PFSK-1 (cell line): ENCODE measurements around the gene MKI67.

Experiments used
- FOXP2 ChIP-seq: optimal IDR thresholded peaks from 2 replicates; pipeline ENCODE3; 2011; ENCODE audit warnings: borderline replicate concordance, control low read depth, inconsistent platforms; ENCODE audit not compliant: insufficient read depth; ENCODE audit errors: extremely low read length, extremely low read depth
- POLR2AphosphoS5 ChIP-seq: IDR thresholded peaks from 2 replicates; pipeline ENCODE4 v1.6.1; 2012; ENCODE audit warnings: low read depth, mild to moderate bottlenecking, control low read depth, low read length, moderate library complexity
- SIN3A ChIP-seq: IDR thresholded peaks from 2 replicates; pipeline ENCODE4 v1.6.1; 2012; ENCODE audit warnings: mild to moderate bottlenecking, low read length, moderate library complexity, borderline replicate concordance; ENCODE audit not compliant: insufficient read depth
- TAF1 ChIP-seq: IDR thresholded peaks from 2 replicates; pipeline ENCODE4 v1.6.1; 2012; ENCODE audit warnings: low read length, control low read depth, borderline replicate concordance; ENCODE audit not compliant: insufficient read depth
- TF ChIP-seq, protein P1 (sequence below), 2 experiments: IDR thresholded peaks; 2 replicates each; pipeline versions ENCODE4 v1.6.1 to v1.8.0; 2011 to 2012; ENCODE audit warnings: low read depth in 2 of 2, low read length in 2 of 2, control low read depth in 1 of 2, inconsistent platforms in 1 of 2, mild to moderate bottlenecking in 1 of 2, moderate library complexity in 1 of 2; ENCODE audit not compliant: insufficient read depth in 1 of 2

MKI67 gene

GRCh38 chr10:128087146-128087883 lies 38.9 kb downstream of the MKI67 start:
- TF ChIP-seq, protein P1, sequence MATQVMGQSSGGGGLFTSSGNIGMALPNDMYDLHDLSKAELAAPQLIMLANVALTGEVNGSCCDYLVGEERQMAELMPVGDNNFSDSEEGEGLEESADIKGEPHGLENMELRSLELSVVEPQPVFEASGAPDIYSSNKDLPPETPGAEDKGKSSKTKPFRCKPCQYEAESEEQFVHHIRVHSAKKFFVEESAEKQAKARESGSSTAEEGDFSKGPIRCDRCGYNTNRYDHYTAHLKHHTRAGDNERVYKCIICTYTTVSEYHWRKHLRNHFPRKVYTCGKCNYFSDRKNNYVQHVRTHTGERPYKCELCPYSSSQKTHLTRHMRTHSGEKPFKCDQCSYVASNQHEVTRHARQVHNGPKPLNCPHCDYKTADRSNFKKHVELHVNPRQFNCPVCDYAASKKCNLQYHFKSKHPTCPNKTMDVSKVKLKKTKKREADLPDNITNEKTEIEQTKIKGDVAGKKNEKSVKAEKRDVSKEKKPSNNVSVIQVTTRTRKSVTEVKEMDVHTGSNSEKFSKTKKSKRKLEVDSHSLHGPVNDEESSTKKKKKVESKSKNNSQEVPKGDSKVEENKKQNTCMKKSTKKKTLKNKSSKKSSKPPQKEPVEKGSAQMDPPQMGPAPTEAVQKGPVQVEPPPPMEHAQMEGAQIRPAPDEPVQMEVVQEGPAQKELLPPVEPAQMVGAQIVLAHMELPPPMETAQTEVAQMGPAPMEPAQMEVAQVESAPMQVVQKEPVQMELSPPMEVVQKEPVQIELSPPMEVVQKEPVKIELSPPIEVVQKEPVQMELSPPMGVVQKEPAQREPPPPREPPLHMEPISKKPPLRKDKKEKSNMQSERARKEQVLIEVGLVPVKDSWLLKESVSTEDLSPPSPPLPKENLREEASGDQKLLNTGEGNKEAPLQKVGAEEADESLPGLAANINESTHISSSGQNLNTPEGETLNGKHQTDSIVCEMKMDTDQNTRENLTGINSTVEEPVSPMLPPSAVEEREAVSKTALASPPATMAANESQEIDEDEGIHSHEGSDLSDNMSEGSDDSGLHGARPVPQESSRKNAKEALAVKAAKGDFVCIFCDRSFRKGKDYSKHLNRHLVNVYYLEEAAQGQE (IDR thresholded peaks at IDR 0.05; ENCODE audit: insufficient read depth in 1 of 2, low read depth in 2 of 2, low read length in 2 of 2): no peak
- TF ChIP-seq POLR2AphosphoS5 (no peak), SIN3A (no peak), FOXP2 (no peak), TAF1 (no peak)

DNA sequence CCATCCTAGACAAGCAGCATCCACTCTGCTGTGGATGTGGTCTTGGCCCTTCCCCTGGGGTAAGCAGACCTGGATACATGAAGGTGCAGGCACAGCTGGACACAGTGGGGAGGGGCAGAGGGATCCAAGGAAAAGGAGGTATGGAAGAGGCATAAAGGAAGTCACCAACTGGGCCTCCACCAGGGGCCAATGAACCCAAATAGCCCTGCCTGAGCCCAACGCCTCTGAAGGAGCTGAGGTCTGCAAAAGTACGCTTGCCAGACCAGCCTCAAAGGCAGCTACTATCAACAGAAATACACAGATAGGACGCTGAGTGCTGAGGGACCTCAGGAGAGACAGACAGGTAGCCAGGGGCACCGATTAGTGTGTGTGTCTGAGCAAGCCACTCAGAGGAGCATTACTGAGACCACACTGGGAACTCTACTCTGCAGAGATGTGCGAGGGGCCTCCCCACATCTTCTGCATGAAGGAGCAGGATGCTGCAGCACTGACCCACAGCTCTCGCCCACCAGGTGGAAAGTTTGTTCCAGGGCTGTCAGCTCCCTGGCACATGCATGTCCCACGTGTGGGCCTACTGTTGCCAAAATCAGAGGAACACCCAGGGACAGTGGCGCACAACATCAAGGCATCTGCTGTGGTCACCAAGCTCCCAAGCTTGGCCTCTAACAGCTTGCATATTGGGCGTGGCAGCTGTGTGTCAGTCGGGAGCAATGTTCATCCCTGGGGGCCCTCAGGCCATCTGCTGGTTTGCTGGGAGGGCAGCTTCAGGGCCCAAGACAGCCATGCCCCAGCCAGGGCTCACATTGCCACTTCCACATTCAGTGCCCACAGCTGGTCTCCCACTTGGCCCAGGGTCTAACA lies 40.0 kb downstream of the MKI67 start:
- no peak for TF ChIP-seq POLR2AphosphoS5

- no peak for TF ChIP-seq POLR2AphosphoS5
- TF ChIP-seq, protein P1 (IDR thresholded peaks at IDR 0.05; ENCODE audit: insufficient read depth in 1 of 2, low read depth in 2 of 2, low read length in 2 of 2): no peak
- no peak for TF ChIP-seq SIN3A
- TF ChIP-seq FOXP2: no peak
- no peak for TF ChIP-seq TAF1
Observed at GRCh38 chr10:128084991-128085390, 41.2 kb downstream of the MKI67 start.

DNA sequence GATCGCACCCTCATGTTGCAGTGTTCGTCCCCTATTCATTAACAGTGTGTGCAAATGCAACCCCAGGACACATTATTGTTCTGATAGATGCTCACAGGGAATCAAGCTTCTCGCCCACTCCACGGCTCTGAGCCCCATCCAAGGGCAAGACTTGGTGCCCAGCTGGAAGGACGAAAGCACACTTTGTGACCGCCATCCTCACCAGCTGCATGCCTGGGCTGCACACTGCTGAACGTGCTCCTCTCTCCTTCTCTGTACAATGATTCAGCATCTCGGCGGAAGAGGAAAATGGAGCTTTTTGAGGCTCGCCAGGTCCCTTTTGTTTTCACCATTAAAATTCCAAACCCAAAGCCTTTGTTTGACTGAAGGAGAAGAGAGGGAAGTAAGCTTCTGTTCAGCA lies 41.9 kb downstream of the MKI67 start:
- TF ChIP-seq TAF1: no peak
- no peak for TF ChIP-seq POLR2AphosphoS5
- no peak for TF ChIP-seq SIN3A
- TF ChIP-seq FOXP2: no peak
- TF ChIP-seq, protein P1 (IDR thresholded peaks at IDR 0.05; ENCODE audit: insufficient read depth in 1 of 2, low read depth in 2 of 2, low read length in 2 of 2): no peak

DNA sequence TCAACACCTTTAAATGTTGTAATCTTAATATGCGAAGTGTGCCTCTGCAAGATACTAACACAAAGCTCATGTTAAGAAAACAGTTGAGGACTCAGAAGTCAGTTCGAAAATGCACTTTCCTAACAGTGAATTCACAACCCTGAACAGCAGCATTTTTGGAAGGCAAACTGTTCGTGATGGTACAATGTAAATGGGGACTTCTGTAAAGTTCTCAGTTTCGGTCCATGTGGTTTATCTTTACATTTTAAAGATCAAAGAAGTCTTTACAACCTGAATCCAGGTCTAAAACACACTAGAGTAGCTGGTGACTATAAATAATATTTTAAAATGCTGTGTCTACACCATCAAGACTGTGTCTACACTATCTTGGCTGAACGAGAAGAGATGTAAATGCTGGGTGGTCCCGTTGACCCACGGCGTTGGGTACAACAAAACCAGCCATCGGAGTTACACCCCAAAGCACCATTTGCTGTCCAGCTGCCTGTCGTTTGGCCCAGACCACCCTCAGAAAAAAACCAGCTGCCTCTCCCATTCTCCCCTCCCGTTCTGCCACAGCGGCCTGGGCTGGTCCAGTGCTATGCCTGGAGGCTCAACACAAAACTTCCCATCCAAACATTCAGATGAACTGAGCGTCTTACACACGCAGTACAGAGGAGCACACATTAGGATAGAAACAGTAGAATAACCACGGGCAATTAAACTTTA lies 42.9 kb downstream of the MKI67 start:
- no peak for TF ChIP-seq TAF1
- TF ChIP-seq POLR2AphosphoS5: no peak
- TF ChIP-seq SIN3A: no peak
- no peak for TF ChIP-seq FOXP2
- TF ChIP-seq, protein P1 (IDR thresholded peaks at IDR 0.05; ENCODE audit: insufficient read depth in 1 of 2, low read depth in 2 of 2, low read length in 2 of 2): no peak
